Upper lobe of left lung (tissue), 4 donors: ENCODE measurements around the gene NUBP1.

ENCODE experiments used
- CTCF ChIP-seq, 6 experiments: fragments of 450-650 bp in 4 of 6; fragments of 200-600 bp in 2 of 6; sonication (generic) in 2 of 6; IDR thresholded peaks; one replicate each; pipeline ENCODE4 v1.5.1; 2016 to 2019; ENCODE audit warnings: antibody characterized with exemption in 6 of 6
- EP300 ChIP-seq, 4 donors: sonication (generic); formaldehyde crosslinking; IDR thresholded peaks; one replicate each; pipeline ENCODE4 v1.5.1; 2017; ENCODE audit warnings: antibody characterized with exemption in 4 of 4, control low read depth in 2 of 4

GRCh38 chr16:10763456-10763855 lies 19.8 kb downstream of the NUBP1 start:
- TF ChIP-seq CTCF (IDR thresholded peaks at IDR 0.05): no peak
- TF ChIP-seq EP300 (IDR thresholded peaks at IDR 0.05): no peak
